AG10803 (cell line): ENCODE measurements around the gene SIM2.

Source experiments
- DNase-seq: peaks from one replicate; pipeline ENCODE4 v3.0.0; 2010; ENCODE audit warnings: low read depth
- H3K4me3 ChIP-seq: 2 replicates; pipeline ENCODE4 v1.5.1; 2011; ENCODE audit warnings: mild to moderate bottlenecking, low read length, control low read depth
- CTCF ChIP-seq: conservative IDR thresholded peaks from 2 replicates; pipeline ENCODE4 v1.5.1; 2011; ENCODE audit warnings: mild to moderate bottlenecking, low read length, control low read depth, inconsistent platforms

SIM2 gene

GRCh38 chr21:36730291-36731281 lies 31.7 kb downstream of the SIM2 start:
- no peak overlapping the region for H3K4me3 ChIP-seq
- DNase-seq: no peak
- TF ChIP-seq CTCF: no peak

- no peak overlapping the region for H3K4me3 ChIP-seq
- no peak for TF ChIP-seq CTCF
- DNase-seq: no peak
Measured at GRCh38 chr21:36732217-36732616, 33.3 kb downstream of the SIM2 start.

- DNase-seq: no peak
- no peak overlapping the region for H3K4me3 ChIP-seq
- no peak for TF ChIP-seq CTCF
Measured at GRCh38 chr21:36732761-36733160, 33.8 kb downstream of the SIM2 start.

GRCh38 chr21:36733857-36734256 lies 34.9 kb downstream of the SIM2 start:
- H3K4me3 ChIP-seq: no peak overlapping the region
- DNase-seq: no peak
- TF ChIP-seq CTCF: no peak

- DNase-seq: no peak
- TF ChIP-seq CTCF: no peak
Measured at GRCh38 chr21:36734367-36735200, 35.7 kb downstream of the SIM2 start.

GRCh38 chr21:36735201-36735515 lies 36.2 kb downstream of the SIM2 start:
- DNase-seq: no peak
- no peak for TF ChIP-seq CTCF
- no peak overlapping the region for H3K4me3 ChIP-seq

More at GRCh38 chr21:36734367-36735200, 35.7 kb downstream of the SIM2 start:
- no peak overlapping the region for H3K4me3 ChIP-seq
